ENCODE data around the gene ATP7A.

The ATP7A gene

GRCh38 chrX:77945910-77946545, 35.5 kb downstream of the ATP7A start:
- no peak overlapping the region for H3K4me3 ChIP-seq (replicated peaks in 1 of 2; ENCODE audit: low read depth in 2 of 2, low read length in 2 of 2)
- no peak for TF ChIP-seq CTCF (IDR thresholded peaks at IDR 0.05; ENCODE audit: low read depth, low read length)
- no peak for DNase-seq (ENCODE audit: low read depth in 2 of 2)

GRCh38 chrX:77946571-77946970, 36.1 kb downstream of the ATP7A start:
- DNase-seq (ENCODE audit: low read depth in 2 of 2), result no peak
- no peak overlapping the region for H3K4me3 ChIP-seq (replicated peaks in 1 of 2; ENCODE audit: low read depth in 2 of 2, low read length in 2 of 2)
- no peak for TF ChIP-seq CTCF (IDR thresholded peaks at IDR 0.05; ENCODE audit: low read depth, low read length)

- H3K4me3 ChIP-seq (replicated peaks in 1 of 2; ENCODE audit: low read depth in 2 of 2, low read length in 2 of 2), result no peak overlapping the region
- DNase-seq (ENCODE audit: low read depth in 2 of 2), result no peak
- no peak for TF ChIP-seq CTCF (IDR thresholded peaks at IDR 0.05; ENCODE audit: low read depth, low read length)
Measured at GRCh38 chrX:77949840-77950239, 39.3 kb downstream of the ATP7A start.

- H3K4me3 ChIP-seq (replicated peaks in 1 of 2; ENCODE audit: low read depth in 2 of 2, low read length in 2 of 2), result no peak overlapping the region
- DNase-seq (ENCODE audit: low read depth in 2 of 2), result peak in 1 of 2 donors; percentile 34
- no peak for TF ChIP-seq CTCF (IDR thresholded peaks at IDR 0.05; ENCODE audit: low read depth, low read length)
Measured at GRCh38 chrX:77952173-77952572, 41.7 kb downstream of the ATP7A start.

GRCh38 chrX:77953302-77953701, 42.8 kb downstream of the ATP7A start:
- H3K4me3 ChIP-seq (replicated peaks in 1 of 2; ENCODE audit: low read depth in 2 of 2, low read length in 2 of 2), result no peak overlapping the region
- peak in 1 of 2 donors; percentile 13 for DNase-seq (ENCODE audit: low read depth in 2 of 2)
- TF ChIP-seq CTCF (IDR thresholded peaks at IDR 0.05; ENCODE audit: low read depth, low read length), result no peak

- no peak overlapping the region for H3K4me3 ChIP-seq (replicated peaks in 1 of 2; ENCODE audit: low read depth in 2 of 2, low read length in 2 of 2)
- TF ChIP-seq CTCF (IDR thresholded peaks at IDR 0.05; ENCODE audit: low read depth, low read length), result no peak
- peak; percentile 10 to 70 for DNase-seq (ENCODE audit: low read depth in 2 of 2)
Measured at GRCh38 chrX:77953708-77954107, 43.2 kb downstream of the ATP7A start.

- no peak for DNase-seq (ENCODE audit: low read depth in 2 of 2)
- TF ChIP-seq CTCF (IDR thresholded peaks at IDR 0.05; ENCODE audit: low read depth, low read length), result no peak
- no peak overlapping the region for H3K4me3 ChIP-seq (replicated peaks in 1 of 2; ENCODE audit: low read depth in 2 of 2, low read length in 2 of 2)
Measured at GRCh38 chrX:77960567-77960966, 50.1 kb downstream of the ATP7A start.

Measured in cardiac fibroblast (primary cell).